ENCODE results near the gene CTTNBP2. TPM values are rescaled to one million over a fixed set of nuclear protein-coding genes. Genes with fewer than 3 reads are reported as not detected.

Gene CTTNBP2
- polyA plus RNA-seq, 1 of the 3 experiments (the other 2 are of a cell fraction), result not detected

GRCh38 chr7:117854186-117854585 is 19.1 kb downstream of the CTTNBP2 start (continued):
- TF ChIP-seq REST (IDR thresholded peaks at IDR 0.05; ENCODE audit: low read depth, low read length), result no peak
- no peak for TF ChIP-seq RXRA (IDR thresholded peaks at IDR 0.05; ENCODE audit: borderline replicate concordance, low read depth)
- no peak for TF ChIP-seq GATA2 (CRISPR knock-in tag; IDR thresholded peaks at IDR 0.05)
- no peak for TF ChIP-seq TAF1 (IDR thresholded peaks at IDR 0.05; ENCODE audit: borderline replicate concordance, low read depth, low read length)

- no peaks in the 10 kb centered on the region for H3K36me3 ChIP-seq (replicated peaks in 1 of 2; ENCODE audit: control insufficient read depth in 1 of 2, insufficient read depth in 2 of 2, low read length in 1 of 2)
- H3K27me3 ChIP-seq (ENCODE audit: insufficient read depth), result peaks cover 5% of the 10 kb centered on the region; the same call in 1 of the 2 replicates
- no peaks in the 10 kb centered on the region for H3K9me3 ChIP-seq
- H3K9ac ChIP-seq, result no peak overlapping the region
- no peaks in the 10 kb centered on the region for H4K20me1 ChIP-seq (ENCODE audit: insufficient read depth)
- H3K4me2 ChIP-seq, result no peak overlapping the region
- H3K4me3 ChIP-seq (ENCODE audit: low read depth in 2 of 2, low read length in 1 of 2), result no peak overlapping the region
- WGBS (ENCODE audit: low lambda C conversion rate), result 10% methylated on average over 7 of the region's 7 CpGs
- TF ChIP-seq NFIC (IDR thresholded peaks at IDR 0.05; ENCODE audit: borderline replicate concordance), result no peak
- no peak for TF ChIP-seq POLR2AphosphoS5 (IDR thresholded peaks at IDR 0.05; ENCODE audit: low read depth, low read length)
- no peak for TF ChIP-seq EZH2phosphoT487 (IDR thresholded peaks at IDR 0.05; ENCODE audit: borderline replicate concordance, low read depth)
- no peak for TF ChIP-seq USF2 (IDR thresholded peaks at IDR 0.05; ENCODE audit: borderline replicate concordance, low read depth, low read length)
- no peak for TF ChIP-seq FOXM1 (IDR thresholded peaks at IDR 0.05; ENCODE audit: low read depth)
- no peak for TF ChIP-seq TEAD4 (IDR thresholded peaks at IDR 0.05; ENCODE audit: borderline replicate concordance, insufficient read depth)
- no peak for TF ChIP-seq MXI1 (IDR thresholded peaks at IDR 0.05; ENCODE audit: low read depth, low read length)
- TF ChIP-seq MAX (IDR thresholded peaks at IDR 0.05; ENCODE audit: low read depth), result no peak
- no peak for TF ChIP-seq CHD2 (IDR thresholded peaks at IDR 0.05; ENCODE audit: low read length, partially characterized antibody)
- no peak for TF ChIP-seq SIN3A (IDR thresholded peaks at IDR 0.05; ENCODE audit: borderline replicate concordance, low read depth, low read length)
- TF ChIP-seq GABPA (IDR thresholded peaks at IDR 0.05; ENCODE audit: low read depth), result no peak
- TF ChIP-seq TAF1 (IDR thresholded peaks at IDR 0.05; ENCODE audit: borderline replicate concordance, low read depth, low read length), result no peak
- no peak for TF ChIP-seq TCF12 (IDR thresholded peaks at IDR 0.05)
- no peak for TF ChIP-seq GATA2 (CRISPR knock-in tag; IDR thresholded peaks at IDR 0.05)
- no peak for TF ChIP-seq ELF1 (IDR thresholded peaks at IDR 0.05)
- no peak for TF ChIP-seq CTCF (IDR thresholded peaks at IDR 0.05)
- no peak for TF ChIP-seq ZBTB33 (IDR thresholded peaks at IDR 0.05; ENCODE audit: borderline replicate concordance, low read depth)
- TF ChIP-seq REST (IDR thresholded peaks at IDR 0.05; ENCODE audit: low read depth, low read length), result no peak
- H3K9me2 ChIP-seq, result no peaks in the 10 kb centered on the region
- no peak overlapping the region for H2AFZ ChIP-seq (ENCODE audit: low read depth)
- no peaks in the 10 kb centered on the region for H3K4me1 ChIP-seq (ENCODE audit: control insufficient read depth in 1 of 2, insufficient read depth in 2 of 2, low read depth in 1 of 2, low read length in 1 of 2)
- H3F3A ChIP-seq (replicated peaks; ENCODE audit: insufficient read depth), result no peaks in the 10 kb centered on the region
- CTCF ChIA-PET, result no interaction called here
- DNase-seq, result no peak
- H3K27ac ChIP-seq (ENCODE audit: low read depth in 2 of 2, low read length in 1 of 2), result no peak overlapping the region
- H3K79me2 ChIP-seq (ENCODE audit: insufficient read depth), result no peaks in the 10 kb centered on the region
- POLR2A ChIA-PET, result no interaction called here
These were observed 24.3 kb downstream of the CTTNBP2 start for GRCh38 chr7:117848941-117849340.
